Memory B cell (primary cell): ENCODE data around the gene SPEG.
A peak's percentile ranks its signal among the peaks of the same experiment; 100 is the strongest.
"Not testable (repeated sequence)": the region's sequence is repeated elsewhere in the genome, so short reads cannot be mapped to it uniquely, and the experiment has no call there.

Experiments used
- ATAC-seq: fragments of 150-1000 bp; cut with Tn5 transposase; 2 replicates; pipeline ENCODE4 v1.10.0; 2021; ENCODE audit warnings: low read depth, mild to moderate bottlenecking, moderate library complexity
- DNase-seq, 2 donors: peaks; one replicate each; pipeline ENCODE4 v3.0.0; 2022; ENCODE audit warnings: low spot score in 2 of 2
- H3K27ac Mint-ChIP-seq: one replicate; pipeline ENCODE4 v1.8.0; 2022; ENCODE audit warnings: mild to moderate bottlenecking, moderate library complexity, mixed read lengths
- H3K27me3 Mint-ChIP-seq: one replicate; pipeline ENCODE4 v1.8.0; 2022; ENCODE audit warnings: mixed read lengths
- H3K36me3 Mint-ChIP-seq: one replicate; pipeline ENCODE4 v1.8.0; 2022; ENCODE audit warnings: mild to moderate bottlenecking, mixed read lengths
- H3K4me1 Mint-ChIP-seq: one replicate; pipeline ENCODE4 v1.8.0; 2022; ENCODE audit warnings: mixed read lengths
- H3K4me3 Mint-ChIP-seq: one replicate; pipeline ENCODE4 v1.8.0; 2022; ENCODE audit warnings: mild to moderate bottlenecking, moderate library complexity, mixed read lengths
- H3K9me3 Mint-ChIP-seq: one replicate; pipeline ENCODE4 v1.8.0; 2022; ENCODE audit warnings: mixed read lengths

The SPEG gene

GRCh38 chr2:219434718-219435525 lies at the start of gene SPEG:
Gene SPEG (plus strand): TSS chr2:219434843. CDS start chr2:219434978, 135 bp downstream.
- H3K27me3 Mint-ChIP-seq = peaks cover 15% of the 10 kb centered on the region
- DNase-seq (no peak), ATAC-seq (no peak)
- H3K4me3 Mint-ChIP-seq = no peak within 1 kb of the TSS
- no peak within 1 kb of the TSS for H3K27ac Mint-ChIP-seq
- H3K4me1 Mint-ChIP-seq = no peaks in the 10 kb centered on the region
- no peaks in the 10 kb centered on the region for H3K9me3 Mint-ChIP-seq
- no peaks in the 10 kb centered on the region for H3K36me3 Mint-ChIP-seq

- Mint-ChIP-seq H3K4me1 (peaks cover 11% of the 10 kb centered on the region), H3K27me3 (no peaks in the 10 kb centered on the region), H3K4me3 (no peak overlapping the region), H3K9me3 (no peaks in the 10 kb centered on the region), H3K27ac (no peak overlapping the region), H3K36me3 (peaks cover 33% of the 10 kb centered on the region)
- DNase-seq = no peak
- ATAC-seq = no peak
Measured at GRCh38 chr2:219384859-219385258, 49.8 kb upstream of the SPEG start.

GRCh38 chr2:219385958-219386520 lies 48.6 kb upstream of the SPEG start:
- H3K36me3 Mint-ChIP-seq = peaks cover 29% of the 10 kb centered on the region
- DNase-seq (no peak), ATAC-seq (no peak)
- H3K4me3 Mint-ChIP-seq = peak overlapping the region; percentile 39
- no peaks in the 10 kb centered on the region for H3K27me3 Mint-ChIP-seq
- H3K4me1 Mint-ChIP-seq = peaks cover 11% of the 10 kb centered on the region
- H3K9me3 Mint-ChIP-seq = no peaks in the 10 kb centered on the region
- no peak overlapping the region for H3K27ac Mint-ChIP-seq

- Mint-ChIP-seq H3K9me3 (no peaks in the 10 kb centered on the region), H3K4me3 (peak overlapping the region; percentile 97), H3K36me3 (peaks cover 24% of the 10 kb centered on the region), H3K27me3 (no peaks in the 10 kb centered on the region), H3K27ac (peak overlapping the region; percentile 98), H3K4me1 (peaks cover 11% of the 10 kb centered on the region)
- ATAC-seq = no peak
- peak in 1 of 2 donors; percentile 28 for DNase-seq
Measured at GRCh38 chr2:219386532-219387280, 47.9 kb upstream of the SPEG start.

- ATAC-seq (peak; percentile 55), DNase-seq (peak; percentile 94 to 95)
- H3K27me3 Mint-ChIP-seq = peaks cover under 1% of the 10 kb centered on the region
Measured at GRCh38 chr2:219387306-219388120, 47.1 kb upstream of the SPEG start, which contains the start of gene DNPEP. Gene DNPEP (minus strand): TSS chr2:219387912. CDS start chr2:219387794, 118 bp downstream.

GRCh38 chr2:219388121-219388906 lies 46.3 kb upstream of the SPEG start:
- peak; percentile 75 for ATAC-seq
- peaks cover 11% of the 10 kb centered on the region for H3K4me1 Mint-ChIP-seq

More at GRCh38 chr2:219387306-219388120, 47.1 kb upstream of the SPEG start, which contains the start of gene DNPEP:
- H3K27ac Mint-ChIP-seq = peak within 1 kb of the TSS; percentile 98
- peaks cover 11% of the 10 kb centered on the region for H3K4me1 Mint-ChIP-seq
- H3K4me3 Mint-ChIP-seq = peak within 1 kb of the TSS; percentile 97
- no peaks in the 10 kb centered on the region for H3K9me3 Mint-ChIP-seq
- H3K36me3 Mint-ChIP-seq = peaks cover 20% of the 10 kb centered on the region

GRCh38 chr2:219388907-219389156 lies 45.8 kb upstream of the SPEG start:
- Mint-ChIP-seq H3K27ac (peak overlapping the region; percentile 98), H3K9me3 (no peaks in the 10 kb centered on the region), H3K4me1 (peaks cover 11% of the 10 kb centered on the region), H3K4me3 (peak overlapping the region; percentile 97), H3K27me3 (peaks cover 3% of the 10 kb centered on the region), H3K36me3 (peaks cover 9% of the 10 kb centered on the region)
- ATAC-seq (no peak), DNase-seq (no peak)

More at GRCh38 chr2:219388121-219388906, 46.3 kb upstream of the SPEG start:
- DNase-seq = peak; percentile 98 to 100
- no peaks in the 10 kb centered on the region for H3K9me3 Mint-ChIP-seq
- peak overlapping the region; percentile 98 for H3K27ac Mint-ChIP-seq
- peaks cover 14% of the 10 kb centered on the region for H3K36me3 Mint-ChIP-seq
- peak overlapping the region; percentile 97 for H3K4me3 Mint-ChIP-seq
- peaks cover 3% of the 10 kb centered on the region for H3K27me3 Mint-ChIP-seq

- H3K36me3 Mint-ChIP-seq = peaks cover 2% of the 10 kb centered on the region
- DNase-seq (no peak), ATAC-seq (no peak)
- no peaks in the 10 kb centered on the region for H3K9me3 Mint-ChIP-seq
- no peak overlapping the region for H3K27ac Mint-ChIP-seq
- H3K4me1 Mint-ChIP-seq = peaks cover 5% of the 10 kb centered on the region
- H3K27me3 Mint-ChIP-seq = peaks cover 12% of the 10 kb centered on the region
- H3K4me3 Mint-ChIP-seq = no peak overlapping the region
Measured at GRCh38 chr2:219392754-219393153, 41.9 kb upstream of the SPEG start.

GRCh38 chr2:219395056-219395455 lies 39.6 kb upstream of the SPEG start:
- H3K4me1 Mint-ChIP-seq, DNase-seq, H3K36me3 Mint-ChIP-seq, ATAC-seq, H3K4me3 Mint-ChIP-seq, H3K27ac Mint-ChIP-seq, H3K9me3 Mint-ChIP-seq: not testable (repeated sequence)
- H3K27me3 Mint-ChIP-seq = peaks cover 12% of the 10 kb centered on the region

GRCh38 chr2:219395609-219396008 lies 39.0 kb upstream of the SPEG start:
- Mint-ChIP-seq H3K27me3 (peaks cover 12% of the 10 kb centered on the region), H3K4me1 (no peaks in the 10 kb centered on the region), H3K36me3 (peaks cover 2% of the 10 kb centered on the region), H3K4me3 (no peak overlapping the region), H3K9me3 (no peaks in the 10 kb centered on the region), H3K27ac (no peak overlapping the region)
- DNase-seq (no peak), ATAC-seq (no peak)

GRCh38 chr2:219396863-219397457 lies 37.7 kb upstream of the SPEG start:
- H3K4me3 Mint-ChIP-seq = no peak overlapping the region
- no peaks in the 10 kb centered on the region for H3K9me3 Mint-ChIP-seq
- DNase-seq = no peak
- ATAC-seq = no peak
- peaks cover 12% of the 10 kb centered on the region for H3K27me3 Mint-ChIP-seq
- peaks cover 2% of the 10 kb centered on the region for H3K36me3 Mint-ChIP-seq
- no peak overlapping the region for H3K27ac Mint-ChIP-seq
- H3K4me1 Mint-ChIP-seq = no peaks in the 10 kb centered on the region

- ATAC-seq (no peak), DNase-seq (no peak)
- Mint-ChIP-seq H3K4me1 (peaks cover 3% of the 10 kb centered on the region), H3K9me3 (no peaks in the 10 kb centered on the region), H3K4me3 (no peak overlapping the region), H3K36me3 (peaks cover 2% of the 10 kb centered on the region), H3K27ac (no peak overlapping the region), H3K27me3 (peaks cover 15% of the 10 kb centered on the region)
Measured at GRCh38 chr2:219398721-219399363, 35.8 kb upstream of the SPEG start.
